WERI-Rb-1 (cell line): ENCODE data around the gene CXCL1.
A peak's percentile ranks its signal among the peaks of the same experiment; 100 is the strongest.

ENCODE experiments used
- DNase-seq: peaks from one replicate; pipeline ENCODE4 v3.0.0-alpha.2; 2020
- H3K27ac ChIP-seq: fragments of 250-450 bp; sonication (Bioruptor Pico); 2 replicates; pipeline ENCODE4 v1.5.1; 2020; ENCODE audit warnings: mild to moderate bottlenecking, moderate library complexity
- H3K27me3 ChIP-seq: fragments of 250-450 bp; sonication (Bioruptor Pico); 2 replicates; pipeline ENCODE4 v1.5.1; 2021; ENCODE audit warnings: mild to moderate bottlenecking, low read depth, moderate library complexity; ENCODE audit not compliant: insufficient read depth, severe bottlenecking
- H3K36me3 ChIP-seq: fragments of 250-450 bp; sonication (Bioruptor Pico); 2 replicates; pipeline ENCODE4 v1.5.1; 2020; ENCODE audit warnings: mild to moderate bottlenecking, moderate library complexity
- H3K4me3 ChIP-seq: 2 replicates; pipeline ENCODE4 v1.5.1; 2011; ENCODE audit warnings: low read depth, mild to moderate bottlenecking, control low read depth, low read length
- H3K9me3 ChIP-seq: fragments of 250-450 bp; sonication (Bioruptor Pico); 2 replicates; pipeline ENCODE4 v1.5.1; 2021; ENCODE audit warnings: mild to moderate bottlenecking, moderate library complexity; ENCODE audit not compliant: severe bottlenecking
- TF ChIP-seq, protein P1 (sequence below): IDR thresholded peaks from 2 replicates; pipeline ENCODE4 v1.5.1; 2011; ENCODE audit warnings: low read depth, mild to moderate bottlenecking, control low read depth, inconsistent platforms, low read length

CXCL1 gene

DNA sequence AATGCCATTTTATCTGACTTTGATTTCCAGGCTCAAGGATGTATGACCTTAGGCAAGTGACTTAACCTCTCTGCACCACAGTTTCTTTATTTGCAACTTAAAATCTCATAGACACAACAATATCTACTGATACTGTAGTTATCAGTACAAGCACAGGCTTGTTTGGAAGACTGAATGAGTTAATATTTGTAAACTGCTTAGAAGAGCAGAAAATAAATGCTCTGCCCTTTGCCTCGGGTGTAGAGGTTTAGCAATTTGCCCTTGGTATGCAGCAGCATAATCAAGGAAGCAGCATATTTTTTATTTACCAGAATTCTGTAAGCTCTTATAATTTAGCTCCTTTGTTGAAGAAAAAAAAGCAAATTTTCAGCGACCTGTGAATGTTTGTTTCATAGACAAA, 2.9 kb upstream of the CXCL1 start:
- TF ChIP-seq, protein P1, sequence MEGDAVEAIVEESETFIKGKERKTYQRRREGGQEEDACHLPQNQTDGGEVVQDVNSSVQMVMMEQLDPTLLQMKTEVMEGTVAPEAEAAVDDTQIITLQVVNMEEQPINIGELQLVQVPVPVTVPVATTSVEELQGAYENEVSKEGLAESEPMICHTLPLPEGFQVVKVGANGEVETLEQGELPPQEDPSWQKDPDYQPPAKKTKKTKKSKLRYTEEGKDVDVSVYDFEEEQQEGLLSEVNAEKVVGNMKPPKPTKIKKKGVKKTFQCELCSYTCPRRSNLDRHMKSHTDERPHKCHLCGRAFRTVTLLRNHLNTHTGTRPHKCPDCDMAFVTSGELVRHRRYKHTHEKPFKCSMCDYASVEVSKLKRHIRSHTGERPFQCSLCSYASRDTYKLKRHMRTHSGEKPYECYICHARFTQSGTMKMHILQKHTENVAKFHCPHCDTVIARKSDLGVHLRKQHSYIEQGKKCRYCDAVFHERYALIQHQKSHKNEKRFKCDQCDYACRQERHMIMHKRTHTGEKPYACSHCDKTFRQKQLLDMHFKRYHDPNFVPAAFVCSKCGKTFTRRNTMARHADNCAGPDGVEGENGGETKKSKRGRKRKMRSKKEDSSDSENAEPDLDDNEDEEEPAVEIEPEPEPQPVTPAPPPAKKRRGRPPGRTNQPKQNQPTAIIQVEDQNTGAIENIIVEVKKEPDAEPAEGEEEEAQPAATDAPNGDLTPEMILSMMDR, result no peak
- Histone ChIP-seq H3K27me3 (no peaks in the 10 kb centered on the region), H3K9me3 (no peaks in the 10 kb centered on the region), H3K4me3 (no peak overlapping the region), H3K27ac (no peak overlapping the region), H3K36me3 (no peaks in the 10 kb centered on the region)
- DNase-seq, result no peak

DNA sequence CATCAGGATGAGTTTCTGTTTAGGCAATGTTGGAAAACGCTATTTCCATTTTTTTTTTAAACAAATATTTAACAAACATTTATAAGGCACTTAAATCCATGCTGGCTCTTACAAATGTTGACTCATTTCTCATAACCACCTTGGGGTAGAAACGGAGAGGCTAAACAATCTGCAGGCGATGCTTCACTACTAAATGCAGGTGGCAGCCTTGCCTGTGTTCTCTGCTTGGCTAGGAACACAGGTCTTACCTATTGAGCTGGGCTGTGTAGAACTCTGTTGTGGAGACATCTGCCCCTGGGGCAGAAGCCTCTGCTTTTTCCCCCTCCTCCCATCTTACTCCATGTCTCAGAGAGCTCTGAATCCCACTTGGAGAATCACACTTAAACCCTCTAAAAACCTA, 1.4 kb upstream of the CXCL1 start:
- H3K27me3 ChIP-seq, result no peaks in the 10 kb centered on the region
- TF ChIP-seq, protein P1, result peak; percentile 31; the same call in 1 of the 2 replicates
- no peak overlapping the region for H3K4me3 ChIP-seq
- no peaks in the 10 kb centered on the region for H3K36me3 ChIP-seq
- H3K9me3 ChIP-seq, result no peaks in the 10 kb centered on the region
- no peak overlapping the region for H3K27ac ChIP-seq
- DNase-seq, result peak; percentile 32

DNA sequence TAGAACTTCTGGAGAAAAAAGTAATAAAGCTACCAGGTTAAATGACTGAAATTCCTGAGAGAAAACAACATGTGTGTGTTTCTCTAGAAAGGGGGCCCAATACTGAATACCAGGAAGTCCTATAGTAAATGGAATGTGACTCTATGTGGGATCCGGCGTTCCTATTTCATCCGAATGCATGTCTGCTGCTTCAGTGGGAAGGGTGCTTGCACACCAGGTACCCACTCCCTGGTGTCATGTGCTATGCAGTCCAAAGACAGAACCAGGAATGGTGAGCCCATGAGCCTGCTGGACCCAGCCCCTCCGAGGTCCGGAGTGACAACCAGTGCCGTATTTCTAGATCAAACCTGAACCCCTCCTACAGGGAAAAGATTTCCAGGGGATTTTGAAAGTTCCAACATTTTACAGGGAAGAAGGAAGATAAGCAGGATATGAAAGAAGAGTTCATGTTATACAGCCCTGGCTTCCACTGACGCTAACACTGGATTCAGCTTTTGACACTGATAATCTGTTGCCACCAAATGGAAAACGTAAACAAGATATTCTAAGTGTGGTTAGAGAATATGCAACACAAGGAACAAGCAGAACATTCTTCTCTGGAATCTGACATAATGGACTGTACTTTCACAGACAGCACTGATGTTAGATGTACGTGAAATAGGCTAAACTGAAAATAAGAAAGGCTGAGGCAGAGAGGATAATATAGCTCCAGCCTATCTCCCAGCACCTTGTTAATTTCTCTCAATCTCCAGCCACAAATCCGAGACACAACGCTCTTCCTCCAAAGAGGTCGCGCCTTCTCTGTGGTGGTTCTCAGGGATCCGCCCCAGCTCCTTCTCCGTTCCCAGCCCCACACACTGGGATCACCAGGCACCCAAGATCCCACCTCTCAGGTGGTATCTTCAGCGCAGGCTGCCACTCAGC, 725 bp upstream of the CXCL1 start:
- Histone ChIP-seq H3K27ac (no peak overlapping the region), H3K36me3 (no peaks in the 10 kb centered on the region), H3K27me3 (no peaks in the 10 kb centered on the region), H3K9me3 (no peaks in the 10 kb centered on the region), H3K4me3 (peak overlapping the region; percentile 66)
- DNase-seq, result peak; percentile 44
- TF ChIP-seq, protein P1, result no peak

DNA sequence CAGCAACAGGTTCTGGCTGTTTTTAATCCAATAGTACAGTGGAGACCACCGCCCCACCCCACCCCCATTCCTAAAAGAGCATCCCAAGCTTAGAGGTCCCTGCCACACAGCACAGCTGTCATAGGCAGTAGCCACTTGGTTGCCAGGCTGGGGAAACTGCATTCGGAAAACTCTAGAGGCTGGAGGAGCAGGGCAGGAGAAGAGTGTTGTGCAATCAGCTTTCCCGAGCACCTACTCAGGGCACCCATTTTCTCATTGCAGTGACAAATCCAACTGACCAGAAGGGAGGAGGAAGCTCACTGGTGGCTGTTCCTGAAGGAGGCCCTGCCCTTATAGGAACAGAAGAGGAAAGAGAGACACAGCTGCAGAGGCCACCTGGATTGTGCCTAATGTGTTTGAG, 1.1 kb downstream of the CXCL1 start:
- Histone ChIP-seq H3K9me3 (no peaks in the 10 kb centered on the region), H3K27ac (no peak overlapping the region), H3K27me3 (no peaks in the 10 kb centered on the region), H3K36me3 (no peaks in the 10 kb centered on the region), H3K4me3 (no peak overlapping the region)
- DNase-seq, result no peak
- TF ChIP-seq, protein P1, result no peak

DNA sequence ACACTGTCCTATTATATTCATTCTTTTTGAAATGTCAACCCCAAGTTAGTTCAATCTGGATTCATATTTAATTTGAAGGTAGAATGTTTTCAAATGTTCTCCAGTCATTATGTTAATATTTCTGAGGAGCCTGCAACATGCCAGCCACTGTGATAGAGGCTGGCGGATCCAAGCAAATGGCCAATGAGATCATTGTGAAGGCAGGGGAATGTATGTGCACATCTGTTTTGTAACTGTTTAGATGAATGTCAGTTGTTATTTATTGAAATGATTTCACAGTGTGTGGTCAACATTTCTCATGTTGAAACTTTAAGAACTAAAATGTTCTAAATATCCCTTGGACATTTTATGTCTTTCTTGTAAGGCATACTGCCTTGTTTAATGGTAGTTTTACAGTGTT, 1.6 kb downstream of the CXCL1 start:
- no peaks in the 10 kb centered on the region for H3K36me3 ChIP-seq
- no peaks in the 10 kb centered on the region for H3K9me3 ChIP-seq
- DNase-seq, result no peak
- TF ChIP-seq, protein P1, result no peak
- no peak overlapping the region for H3K27ac ChIP-seq
- no peaks in the 10 kb centered on the region for H3K27me3 ChIP-seq
- no peak overlapping the region for H3K4me3 ChIP-seq
